Amniotic stem cell (primary cell): ENCODE measurements around the gene MAPK8IP1.
"Not testable (repeated sequence)": the region's sequence is repeated elsewhere in the genome, so short reads cannot be mapped to it uniquely, and the experiment has no call there.

ENCODE experiments used
- DNase-seq: peaks from one replicate; lab custom pipeline; 2025; lab: John Stamatoyannopoulos, UW

Gene MAPK8IP1

GRCh38 chr11:45890886-45891550 is 5.6 kb downstream of the MAPK8IP1 start:
- no peak for DNase-seq

- no peak for DNase-seq
Measured at GRCh38 chr11:45892856-45893255, 7.4 kb downstream of the MAPK8IP1 start.

GRCh38 chr11:45894555-45895247 is 9.2 kb downstream of the MAPK8IP1 start:
- DNase-seq, result no peak

GRCh38 chr11:45895553-45896259 is 10.3 kb downstream of the MAPK8IP1 start:
- no peak for DNase-seq

GRCh38 chr11:45896422-45896984 is 11.1 kb downstream of the MAPK8IP1 start:
- DNase-seq, result no peak

GRCh38 chr11:45897556-45897955 is 12.1 kb downstream of the MAPK8IP1 start:
- no peak for DNase-seq

GRCh38 chr11:45899086-45899447 is 13.6 kb downstream of the MAPK8IP1 start:
- DNase-seq, result no peak

- peak; percentile 44 for DNase-seq
Measured at GRCh38 chr11:45899448-45900174, 14.2 kb downstream of the MAPK8IP1 start.

- DNase-seq, result not testable (repeated sequence)
Measured at GRCh38 chr11:45900175-45900800, 14.8 kb downstream of the MAPK8IP1 start.

- DNase-seq, result no peak
Measured at GRCh38 chr11:45900916-45901617, 15.6 kb downstream of the MAPK8IP1 start.

- no peak for DNase-seq
Measured at GRCh38 chr11:45901626-45902025, 16.2 kb downstream of the MAPK8IP1 start.

GRCh38 chr11:45902452-45903380 is 17.3 kb downstream of the MAPK8IP1 start:
- no peak for DNase-seq

GRCh38 chr11:45904309-45904915 is 19.0 kb downstream of the MAPK8IP1 start:
- DNase-seq, result no peak

GRCh38 chr11:45905095-45905494 is 19.6 kb downstream of the MAPK8IP1 start:
- no peak for DNase-seq

- not testable (repeated sequence) for DNase-seq
Measured at GRCh38 chr11:45905576-45905975, 20.1 kb downstream of the MAPK8IP1 start.

- DNase-seq, result no peak
Measured at GRCh38 chr11:45906096-45906682, 20.7 kb downstream of the MAPK8IP1 start.

- DNase-seq, result no peak
Measured at GRCh38 chr11:45906965-45907611, 21.6 kb downstream of the MAPK8IP1 start, which contains the start of gene FREY1. Gene FREY1 (minus strand): TSS chr11:45907271. CDS start chr11:45907245, 26 bp downstream.

- no peak for DNase-seq
Measured at GRCh38 chr11:45907911-45908370, 22.5 kb downstream of the MAPK8IP1 start.
